Measurements from ENCODE around the gene FOXN3.
A peak's percentile ranks its signal among the peaks of the same experiment; 100 is the strongest.

The FOXN3 gene

DNA sequence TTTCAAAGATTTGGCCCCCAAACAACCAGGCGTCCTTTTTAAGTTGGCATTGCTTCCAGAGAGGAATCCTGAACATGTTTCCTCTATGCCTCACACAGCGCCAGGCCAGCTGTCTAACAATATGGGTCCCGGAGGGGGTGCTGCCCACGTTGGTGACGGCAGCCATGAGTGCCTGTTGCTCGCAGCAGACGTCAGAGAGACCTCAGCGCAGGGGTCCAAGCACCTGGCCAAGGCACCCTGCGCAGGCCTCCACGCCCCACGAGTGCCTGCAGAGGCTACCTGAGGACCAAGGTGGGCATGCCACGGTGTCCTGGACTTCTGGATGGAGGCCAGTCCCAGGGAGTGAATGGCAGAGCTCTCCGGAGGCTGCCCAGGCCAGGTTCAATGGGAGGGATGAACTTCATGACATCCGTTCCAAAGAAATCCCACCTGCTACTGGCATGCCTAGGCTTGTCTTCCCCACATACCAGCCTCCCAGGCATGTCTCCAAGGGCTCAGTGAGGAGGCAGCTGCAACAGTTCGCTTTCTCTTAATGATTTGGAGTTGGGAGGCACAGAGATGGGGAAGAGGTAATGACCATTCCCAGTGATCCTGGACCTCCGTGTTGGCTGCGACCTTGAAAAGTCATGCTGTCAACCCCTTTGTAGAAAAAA lies 11.6 kb upstream of the FOXN3 start:
- no peak for DNase-seq (ENCODE audit: low read depth in 1 of 2, low spot score in 1 of 2)
- in situ Hi-C loops (cut with HindIII; ENCODE audit: low pct_unique_long_range_greater_than_20kb, low sequenced_read_pairs): no loop called here
- no peak for TF ChIP-seq JUND (IDR thresholded peaks at IDR 0.05; ENCODE audit: low read depth)

GRCh38 chr14:89428173-89428523 lies 11.1 kb upstream of the FOXN3 start:
- DNase-seq (ENCODE audit: low read depth in 1 of 2, low spot score in 1 of 2): no peak
- TF ChIP-seq JUND (IDR thresholded peaks at IDR 0.05; ENCODE audit: low read depth): no peak
- in situ Hi-C loops (cut with HindIII; ENCODE audit: low pct_unique_long_range_greater_than_20kb, low sequenced_read_pairs): no loop called here

- DNase-seq (ENCODE audit: low read depth in 1 of 2, low spot score in 1 of 2): no peak
- in situ Hi-C loops (cut with HindIII; ENCODE audit: low pct_unique_long_range_greater_than_20kb, low sequenced_read_pairs): no loop called here
- TF ChIP-seq JUND (IDR thresholded peaks at IDR 0.05; ENCODE audit: low read depth): no peak
Observed at GRCh38 chr14:89427426-89428172, 10.6 kb upstream of the FOXN3 start.

DNA sequence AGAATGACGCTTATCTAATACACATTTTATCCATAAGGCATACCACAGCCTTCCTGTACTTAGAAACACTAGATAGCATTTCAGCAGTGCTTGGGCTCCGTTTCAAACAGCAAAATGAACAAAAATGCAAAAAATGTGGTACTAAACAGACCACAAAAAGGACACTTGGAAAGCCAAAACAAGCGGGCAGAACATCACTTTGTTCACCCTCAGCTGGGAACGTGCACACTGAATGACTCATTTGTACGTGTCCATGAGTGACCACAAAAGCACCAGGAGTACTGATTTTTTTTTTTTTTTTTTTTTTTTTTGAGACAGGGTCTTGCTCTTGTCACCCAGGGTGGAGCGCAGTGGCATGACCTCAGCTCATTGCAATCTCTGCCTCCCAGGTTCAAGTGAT lies 8.9 kb upstream of the FOXN3 start:
- TF ChIP-seq JUND (IDR thresholded peaks at IDR 0.05; ENCODE audit: low read depth): no peak
- no peak for DNase-seq (ENCODE audit: low read depth in 1 of 2, low spot score in 1 of 2)
- in situ Hi-C loops (cut with HindIII; ENCODE audit: low pct_unique_long_range_greater_than_20kb, low sequenced_read_pairs): no loop called here

DNA sequence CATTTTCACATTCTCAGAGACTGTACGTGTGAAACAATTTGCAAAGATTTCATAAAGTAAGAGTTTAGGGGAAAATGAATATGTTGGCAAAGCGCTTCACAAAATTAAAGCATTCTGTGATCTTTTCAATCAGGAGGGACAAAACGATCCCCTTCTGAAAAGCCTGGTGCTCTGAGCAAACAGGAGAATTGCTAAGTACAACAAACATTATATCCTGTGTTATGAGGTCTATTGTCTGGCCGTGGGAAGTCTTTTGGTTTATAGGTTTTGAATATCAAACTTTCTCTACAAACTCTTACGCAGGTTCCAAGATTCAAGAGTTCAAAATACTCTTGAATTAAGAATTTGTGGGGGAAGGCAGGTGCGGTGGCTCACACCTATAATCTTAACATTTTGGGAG lies 7.2 kb upstream of the FOXN3 start:
- TF ChIP-seq JUND (IDR thresholded peaks at IDR 0.05; ENCODE audit: low read depth): no peak
- in situ Hi-C loops (cut with HindIII; ENCODE audit: low pct_unique_long_range_greater_than_20kb, low sequenced_read_pairs): no loop called here
- DNase-seq (ENCODE audit: low read depth in 1 of 2, low spot score in 1 of 2): no peak

DNA sequence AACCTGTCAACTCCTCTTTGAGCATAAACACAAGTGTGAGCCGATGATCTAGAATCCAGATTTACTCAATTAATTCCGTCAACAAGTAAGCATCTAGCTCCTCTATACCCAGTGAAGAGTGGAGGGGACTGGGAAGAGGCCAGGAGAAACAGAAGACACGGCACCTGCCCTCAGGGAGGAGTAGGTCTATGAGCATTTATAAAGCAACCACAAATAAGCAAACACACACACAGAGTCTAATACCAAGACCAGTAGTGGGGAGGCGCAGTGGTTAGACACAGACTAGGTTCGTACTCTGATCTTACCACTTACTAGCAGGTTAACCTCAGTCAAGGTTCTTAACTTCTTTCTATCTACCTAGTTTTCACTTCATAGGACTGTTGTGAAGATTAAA lies 5.9 kb upstream of the FOXN3 start:
- DNase-seq (ENCODE audit: low read depth in 1 of 2, low spot score in 1 of 2): peak in 1 of 2 experiments; percentile 32
- in situ Hi-C loops (cut with HindIII; ENCODE audit: low pct_unique_long_range_greater_than_20kb, low sequenced_read_pairs): no loop called here
- no peak for TF ChIP-seq JUND (IDR thresholded peaks at IDR 0.05; ENCODE audit: low read depth)

DNA sequence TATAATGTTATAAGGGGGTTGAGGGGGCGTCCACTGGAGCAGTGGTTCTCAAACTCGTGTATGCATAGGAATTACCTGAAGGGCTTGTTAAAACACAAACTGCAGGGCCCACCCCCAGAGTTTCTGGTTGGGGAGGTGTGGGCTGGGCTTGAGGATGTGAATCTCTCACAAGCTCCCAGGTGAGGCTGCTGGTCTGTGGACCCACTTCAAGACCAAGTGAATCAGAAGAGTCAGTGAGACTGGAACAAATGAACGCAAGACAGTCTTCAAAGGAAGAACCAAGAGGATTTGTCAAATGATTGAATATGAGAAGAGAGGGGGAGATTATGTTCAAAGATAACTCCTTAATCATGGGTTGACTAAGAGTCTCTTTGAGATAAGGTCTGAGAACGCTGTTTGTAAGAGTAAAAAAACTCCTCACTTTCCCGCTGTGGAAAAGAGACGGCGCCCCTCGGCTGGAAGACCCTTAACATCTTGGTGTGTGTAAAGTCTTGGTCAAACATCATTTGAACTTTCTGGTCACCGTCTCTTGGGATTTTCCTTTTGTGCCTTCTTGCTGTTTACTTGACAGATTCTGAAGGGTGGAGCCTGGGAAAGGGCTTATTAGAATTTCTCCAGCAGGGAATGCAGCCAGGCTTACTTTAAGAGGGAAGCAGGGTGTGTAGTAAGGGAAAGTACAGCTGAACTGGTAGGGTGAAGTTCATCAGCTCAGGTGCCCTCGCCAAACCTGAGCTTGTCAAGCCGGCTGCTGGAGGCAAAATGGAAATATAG lies 5.3 kb upstream of the FOXN3 start:
- in situ Hi-C loops (cut with HindIII; ENCODE audit: low pct_unique_long_range_greater_than_20kb, low sequenced_read_pairs): no loop called here
- DNase-seq (ENCODE audit: low read depth in 1 of 2, low spot score in 1 of 2): peak in 1 of 2 experiments; percentile 57
- TF ChIP-seq JUND (IDR thresholded peaks at IDR 0.05; ENCODE audit: low read depth): no peak

DNA sequence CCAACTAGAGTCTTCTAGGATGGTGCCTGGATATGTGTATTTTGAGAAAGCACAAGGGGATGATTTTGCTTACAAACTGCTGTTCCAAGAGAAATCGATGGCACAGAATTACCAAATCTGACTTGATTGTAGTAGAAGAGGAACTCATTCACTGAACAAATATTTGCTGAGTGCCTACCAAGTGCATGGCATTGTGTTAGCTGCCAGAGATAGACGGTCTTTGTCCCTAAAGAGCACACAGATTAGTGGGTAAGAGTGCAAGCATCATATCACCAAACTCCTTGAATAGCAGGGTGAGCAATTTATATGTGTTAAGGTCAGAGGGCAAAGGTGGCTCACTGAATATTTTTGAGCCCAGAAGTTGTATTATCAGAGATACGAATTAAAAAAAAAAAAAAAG lies 3.5 kb upstream of the FOXN3 start:
- TF ChIP-seq JUND (IDR thresholded peaks at IDR 0.05; ENCODE audit: low read depth): no peak
- DNase-seq (ENCODE audit: low read depth in 1 of 2, low spot score in 1 of 2): no peak
- in situ Hi-C loops (cut with HindIII; ENCODE audit: low pct_unique_long_range_greater_than_20kb, low sequenced_read_pairs): no loop called here

- in situ Hi-C loops (cut with HindIII; ENCODE audit: low pct_unique_long_range_greater_than_20kb, low sequenced_read_pairs): no loop called here
- TF ChIP-seq JUND (IDR thresholded peaks at IDR 0.05; ENCODE audit: low read depth): no peak
- no peak for DNase-seq (ENCODE audit: low read depth in 1 of 2, low spot score in 1 of 2)
Observed at GRCh38 chr14:89419973-89420482, 3.0 kb upstream of the FOXN3 start.

DNA sequence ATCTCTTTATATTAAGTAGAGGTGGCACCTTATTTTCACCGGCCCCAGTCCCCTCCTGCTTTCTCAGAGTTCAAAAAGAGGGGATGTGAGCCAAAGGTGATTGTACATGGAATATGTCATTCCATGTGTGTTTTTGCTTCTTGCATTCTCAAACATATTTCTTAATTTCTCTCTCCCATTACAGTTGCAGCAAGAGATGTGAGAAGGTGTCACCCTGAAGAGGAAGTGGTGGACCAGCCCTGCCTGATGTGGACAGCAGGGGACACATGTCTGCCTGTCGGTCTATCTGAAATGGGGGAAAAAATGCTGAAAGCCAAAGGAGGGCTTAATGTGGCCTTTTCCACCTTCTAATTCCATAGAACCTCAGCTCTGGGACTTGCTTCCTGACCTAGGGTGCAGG lies 1.9 kb upstream of the FOXN3 start:
- TF ChIP-seq JUND (IDR thresholded peaks at IDR 0.05; ENCODE audit: low read depth): no peak
- in situ Hi-C loops (cut with HindIII; ENCODE audit: low pct_unique_long_range_greater_than_20kb, low sequenced_read_pairs): no loop called here
- DNase-seq (ENCODE audit: low read depth in 1 of 2, low spot score in 1 of 2): no peak

DNA sequence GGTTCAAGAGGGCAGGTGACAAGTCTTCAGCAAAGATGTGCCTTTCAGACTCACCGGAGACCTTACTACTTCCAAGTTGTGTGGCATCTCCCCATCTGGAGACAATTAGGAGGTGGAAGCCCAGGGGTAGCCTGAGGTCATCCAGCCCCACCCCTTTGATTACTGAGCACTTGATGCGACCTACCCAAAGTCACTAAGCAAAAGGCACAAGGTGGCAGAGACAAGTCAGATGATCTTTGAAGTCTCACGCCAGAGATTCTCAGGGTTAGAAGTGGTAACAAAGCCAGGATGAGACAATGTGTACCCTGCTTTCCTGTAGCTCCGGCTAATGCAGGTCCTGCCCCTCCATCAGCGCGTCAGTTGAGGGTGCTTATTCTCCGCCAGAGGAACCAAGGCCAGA lies 1.4 kb upstream of the FOXN3 start:
- DNase-seq (ENCODE audit: low read depth in 1 of 2, low spot score in 1 of 2): no peak
- TF ChIP-seq JUND (IDR thresholded peaks at IDR 0.05; ENCODE audit: low read depth): no peak
- in situ Hi-C loops (cut with HindIII; ENCODE audit: low pct_unique_long_range_greater_than_20kb, low sequenced_read_pairs): no loop called here

DNA sequence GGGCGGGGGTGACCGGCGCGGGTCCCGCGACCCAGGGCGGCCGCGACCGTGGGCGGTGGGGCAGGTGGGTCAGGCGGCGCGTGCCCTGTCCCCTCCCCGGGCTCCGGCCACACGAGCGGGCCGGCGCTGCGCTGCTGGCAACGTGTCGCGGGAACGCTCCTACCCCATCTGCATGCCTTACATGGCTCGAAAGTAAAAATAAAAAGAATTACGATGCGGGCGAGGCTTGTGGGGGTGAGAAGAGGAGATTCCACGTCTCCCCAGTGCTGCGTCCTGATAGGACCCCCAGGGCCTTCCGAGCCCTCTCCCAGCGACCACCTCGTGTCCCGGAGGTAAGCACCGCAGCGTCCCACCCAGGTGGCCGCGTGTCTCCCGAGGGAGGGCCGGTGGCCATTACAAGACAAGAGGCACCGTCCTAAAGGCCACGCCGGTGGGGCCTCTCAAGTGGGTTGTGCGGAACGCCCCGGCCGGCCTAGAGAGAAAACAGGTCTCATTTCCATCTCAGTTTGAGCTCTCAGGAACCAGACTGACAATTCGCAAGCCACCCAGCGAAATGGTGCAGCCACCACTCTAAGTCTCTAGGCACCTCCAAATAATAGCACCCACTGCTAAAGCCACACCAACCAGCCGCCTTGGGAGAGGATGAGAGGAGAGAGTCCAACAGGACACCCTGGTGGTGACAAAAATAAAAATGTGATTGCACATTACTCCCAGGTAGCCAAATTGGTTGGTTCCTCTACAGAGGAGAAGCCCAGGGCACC lies 612 bp upstream of the FOXN3 start:
- no peak for TF ChIP-seq JUND (IDR thresholded peaks at IDR 0.05; ENCODE audit: low read depth)
- peak; percentile 69 to 92 for DNase-seq (ENCODE audit: low read depth in 1 of 2, low spot score in 1 of 2)
- in situ Hi-C loops (cut with HindIII; ENCODE audit: low pct_unique_long_range_greater_than_20kb, low sequenced_read_pairs): no loop called here

Measured in T47D (cell line).